Kidney glomerular epithelial cell (primary cell): ENCODE results near the gene MSX2.

Experiments used
- DNase-seq: peaks from one replicate; lab custom pipeline; 2025; lab: John Stamatoyannopoulos, UW

Gene MSX2

DNA sequence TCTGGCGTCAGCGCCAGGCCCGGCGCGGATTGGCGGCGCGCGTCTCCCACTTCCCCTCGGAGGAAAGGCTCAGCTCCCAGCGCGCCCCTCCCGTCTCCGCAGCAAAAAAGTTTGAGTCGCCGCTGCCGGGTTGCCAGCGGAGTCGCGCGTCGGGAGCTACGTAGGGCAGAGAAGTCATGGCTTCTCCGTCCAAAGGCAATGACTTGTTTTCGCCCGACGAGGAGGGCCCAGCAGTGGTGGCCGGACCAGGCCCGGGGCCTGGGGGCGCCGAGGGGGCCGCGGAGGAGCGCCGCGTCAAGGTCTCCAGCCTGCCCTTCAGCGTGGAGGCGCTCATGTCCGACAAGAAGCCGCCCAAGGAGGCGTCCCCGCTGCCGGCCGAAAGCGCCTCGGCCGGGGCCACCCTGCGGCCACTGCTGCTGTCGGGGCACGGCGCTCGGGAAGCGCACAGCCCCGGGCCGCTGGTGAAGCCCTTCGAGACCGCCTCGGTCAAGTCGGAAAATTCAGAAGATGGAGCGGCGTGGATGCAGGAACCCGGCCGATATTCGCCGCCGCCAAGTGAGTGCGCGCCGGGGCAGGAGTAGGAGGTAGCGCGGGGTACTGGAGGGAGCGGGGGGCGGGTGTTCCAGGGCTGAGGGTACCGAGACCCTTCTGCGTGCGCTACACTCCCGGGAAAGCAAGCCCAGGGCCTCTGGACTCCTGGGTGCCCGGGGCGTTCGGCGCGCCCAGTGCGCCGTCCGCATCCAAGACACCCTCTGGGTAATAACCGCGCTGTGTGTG, at the start of gene MSX2:
Gene MSX2 (plus strand): TSS at position 99 of the 777 bp plus-strand sequence. CDS start 78 bp downstream, at position 177.
- peak; percentile 12 for DNase-seq

DNA sequence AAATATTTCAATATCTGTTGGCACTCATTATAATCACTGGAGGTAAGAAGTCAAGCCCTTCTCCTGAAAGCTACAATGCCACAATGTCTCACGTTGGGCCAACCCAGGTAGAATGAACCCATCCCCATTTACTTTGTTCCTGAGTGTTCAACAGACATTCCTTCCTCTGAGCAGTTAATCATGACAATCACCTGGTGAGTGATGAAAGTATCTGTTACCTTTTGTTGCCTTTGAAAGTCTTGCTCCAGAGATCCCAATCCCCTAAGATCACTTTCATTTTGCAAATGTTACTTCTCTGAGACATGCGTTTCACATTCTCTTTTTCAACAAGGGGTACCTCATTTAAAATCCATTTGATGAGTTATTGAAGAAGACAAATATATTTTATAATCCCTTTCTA, 49.3 kb upstream of the MSX2 start:
- no peak for DNase-seq

DNA sequence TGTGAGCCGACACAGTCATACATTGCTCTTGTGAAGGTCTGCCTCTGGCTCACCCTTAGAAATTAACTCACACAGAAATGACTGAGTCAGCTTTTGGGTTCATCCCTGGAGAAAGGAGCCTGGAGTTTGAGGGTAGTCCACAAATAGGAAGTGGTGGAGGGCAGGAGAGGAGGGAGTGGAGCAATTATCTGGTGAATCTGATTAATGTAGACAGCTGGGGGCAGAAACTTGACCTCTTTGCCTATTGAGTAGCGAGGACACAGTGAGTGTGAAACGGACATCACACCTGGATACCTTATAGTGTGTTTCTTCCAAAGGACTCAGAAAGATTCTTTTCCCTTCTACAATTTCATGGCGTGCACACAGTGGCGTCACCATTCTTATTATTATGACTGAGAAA, 48.5 kb upstream of the MSX2 start:
- no peak for DNase-seq

DNA sequence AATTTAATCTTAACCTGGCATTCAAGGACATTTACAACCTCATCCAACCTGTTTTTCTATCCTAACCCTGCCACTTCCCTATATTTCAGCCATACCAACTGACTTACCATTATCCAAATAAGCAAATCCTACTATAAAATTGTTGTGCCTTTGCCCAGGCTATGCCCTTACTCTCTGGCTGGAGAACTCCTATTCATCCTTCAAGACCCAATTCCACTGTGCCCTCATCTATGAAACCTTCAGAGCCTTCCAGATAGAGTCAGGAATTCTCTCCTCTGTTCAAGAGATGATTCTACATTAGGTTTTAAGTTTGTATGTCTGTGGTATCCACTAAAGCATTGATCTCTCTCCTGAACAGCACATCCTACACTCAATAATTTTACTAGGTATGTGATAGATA, 46.3 kb upstream of the MSX2 start:
- no peak for DNase-seq

DNA sequence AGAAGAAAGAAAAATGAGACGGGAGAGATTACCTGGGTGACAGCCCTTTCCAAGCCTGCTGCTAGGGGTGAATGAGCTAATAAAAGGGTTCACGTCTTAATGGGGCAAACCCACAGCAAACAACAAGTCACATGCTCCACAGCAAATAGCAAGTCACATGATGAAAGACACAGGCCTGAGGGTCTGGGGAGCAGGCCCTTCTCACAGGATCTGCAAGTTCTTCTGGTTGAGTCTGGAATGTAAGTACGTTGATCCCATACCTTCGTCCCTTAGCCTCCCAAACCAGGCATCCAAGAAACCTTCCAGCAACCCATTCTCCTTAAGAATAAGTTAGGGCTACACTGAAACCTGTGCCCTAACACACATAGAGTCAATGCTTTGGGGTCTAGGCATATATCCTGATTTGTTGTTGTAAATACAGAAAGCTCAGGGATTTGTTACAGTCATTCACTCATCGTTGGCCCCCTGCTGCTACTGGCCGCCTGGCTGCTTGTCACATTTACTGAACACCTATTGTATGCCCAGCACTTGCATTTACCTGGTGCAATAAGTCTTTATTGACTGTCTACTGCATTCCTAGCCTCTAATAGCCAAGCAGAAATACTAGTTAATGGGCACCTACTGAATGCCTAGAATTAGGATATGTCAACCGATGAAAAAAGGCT, 43.3 kb upstream of the MSX2 start:
- no peak for DNase-seq

DNA sequence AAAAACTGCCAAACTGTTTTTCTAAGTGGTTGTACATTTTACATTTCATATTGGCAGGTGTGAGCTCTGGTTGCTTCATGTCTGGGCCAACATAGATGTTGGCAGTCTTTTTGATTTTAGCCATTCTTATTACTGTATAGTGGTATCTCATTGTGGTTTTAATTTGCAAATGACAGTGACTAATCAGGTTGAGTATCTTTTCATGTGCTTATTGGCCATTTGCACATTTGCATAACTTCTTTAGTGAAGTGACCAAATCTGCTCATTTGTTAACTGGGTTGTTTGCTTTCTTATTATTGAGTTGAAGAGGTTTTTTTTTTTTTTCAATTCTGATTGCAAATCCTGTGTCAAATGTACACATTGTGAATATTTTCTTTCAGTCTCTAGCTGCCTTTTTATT, 36.9 kb upstream of the MSX2 start:
- no peak for DNase-seq

DNA sequence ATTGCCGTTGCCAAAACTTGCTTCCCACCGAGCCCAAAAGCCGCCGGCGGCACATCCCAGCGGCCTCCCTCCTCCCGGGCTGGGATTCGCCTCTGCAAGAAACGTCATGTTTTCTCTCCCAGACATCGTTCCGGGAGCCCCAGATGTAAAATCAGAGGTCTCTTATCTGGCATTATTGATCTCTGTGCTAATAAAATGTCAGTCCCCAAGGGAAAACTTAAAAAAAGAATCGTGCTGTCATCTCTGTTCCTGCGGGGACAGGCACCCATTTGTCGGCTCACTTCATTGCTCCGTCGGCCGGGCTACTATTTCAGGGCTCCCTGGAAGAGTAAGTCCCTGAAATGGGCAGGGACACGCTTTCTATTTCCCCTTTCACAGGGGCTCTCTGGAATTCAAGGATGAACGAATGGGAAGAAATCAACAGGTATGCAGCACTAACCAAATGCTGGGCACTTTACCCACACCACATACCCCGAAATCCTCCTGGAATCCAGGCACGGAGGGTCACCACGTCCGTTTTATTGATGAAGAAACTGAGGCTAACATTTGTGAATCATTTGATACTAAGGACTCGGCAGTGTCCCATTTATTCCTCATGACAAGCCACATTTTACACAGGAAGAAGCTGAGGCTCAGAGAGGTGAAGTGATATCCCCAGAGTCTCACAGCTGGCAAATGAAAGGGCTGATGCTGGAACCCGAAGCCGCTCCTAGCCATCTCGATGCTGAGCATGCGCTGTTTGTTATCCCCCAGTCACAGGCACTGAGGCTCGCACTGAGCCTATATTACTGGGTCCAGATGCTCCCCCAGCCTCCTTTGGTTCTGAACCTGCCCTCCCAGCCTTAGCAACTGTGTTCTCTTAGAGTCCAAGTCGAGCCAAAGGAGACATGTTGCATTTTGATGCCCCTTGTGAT, 35.7 kb upstream of the MSX2 start:
- no peak for DNase-seq

DNA sequence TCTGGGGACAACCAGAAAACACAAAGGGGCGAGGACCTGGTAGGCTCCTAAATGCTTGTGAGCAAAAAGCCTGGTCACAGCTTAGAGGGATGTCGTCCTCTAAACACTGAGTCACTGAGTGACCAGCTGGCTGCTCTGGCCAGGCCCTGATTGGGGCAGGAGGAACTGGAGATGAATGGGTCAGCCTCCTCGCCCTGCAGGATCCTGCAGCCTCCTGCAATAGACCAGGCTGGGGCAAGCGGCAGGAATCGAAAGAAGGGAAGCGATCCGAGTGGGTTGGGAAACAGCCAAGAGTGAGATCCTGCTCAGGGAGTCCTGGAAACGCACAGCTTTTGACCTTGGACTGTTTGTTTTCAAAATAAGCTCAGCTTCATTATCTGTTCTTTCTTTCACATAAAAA, 34.1 kb upstream of the MSX2 start:
- DNase-seq = no peak

DNA sequence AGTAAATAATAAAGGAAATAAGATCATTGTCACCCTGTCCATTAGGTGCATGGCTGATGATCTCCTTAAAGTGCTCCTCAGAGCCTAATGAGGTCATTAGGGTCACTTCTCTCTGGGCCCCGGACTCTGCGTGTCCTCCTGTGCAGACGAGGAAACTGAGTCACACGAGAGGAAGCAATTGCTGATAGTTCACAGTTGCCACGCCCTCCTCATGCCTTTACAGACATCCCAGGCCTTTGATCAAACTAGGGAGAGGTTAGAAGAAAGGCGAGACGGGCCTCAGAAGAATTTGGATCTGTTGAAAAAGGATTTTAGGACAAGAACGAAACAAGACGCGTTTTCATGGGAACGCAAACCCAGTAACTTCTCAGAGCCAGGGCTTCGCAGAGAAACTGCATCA, 32.0 kb upstream of the MSX2 start:
- DNase-seq = no peak

DNA sequence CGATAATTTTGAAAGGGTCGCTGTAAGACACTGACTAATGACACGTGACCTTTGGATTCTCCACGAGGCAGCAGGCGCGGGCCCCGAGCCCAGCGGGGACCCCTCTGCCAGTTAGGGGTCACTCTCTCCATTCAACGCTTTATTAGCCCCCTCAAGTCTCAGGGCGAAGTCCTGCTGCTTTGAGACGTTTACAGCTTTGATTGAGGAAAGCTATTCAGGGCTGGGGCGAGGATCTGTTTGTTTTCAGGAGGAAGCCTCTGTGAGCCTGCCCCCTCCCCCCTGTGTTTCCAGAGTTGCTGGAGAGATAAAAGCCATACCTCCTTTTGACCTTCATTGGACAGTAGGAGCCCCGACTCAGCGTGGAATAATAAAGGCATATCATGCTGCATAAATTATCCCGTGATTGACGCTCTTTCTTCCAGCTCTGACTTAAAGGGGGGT, 31.4 kb upstream of the MSX2 start:
- no peak for DNase-seq

DNA sequence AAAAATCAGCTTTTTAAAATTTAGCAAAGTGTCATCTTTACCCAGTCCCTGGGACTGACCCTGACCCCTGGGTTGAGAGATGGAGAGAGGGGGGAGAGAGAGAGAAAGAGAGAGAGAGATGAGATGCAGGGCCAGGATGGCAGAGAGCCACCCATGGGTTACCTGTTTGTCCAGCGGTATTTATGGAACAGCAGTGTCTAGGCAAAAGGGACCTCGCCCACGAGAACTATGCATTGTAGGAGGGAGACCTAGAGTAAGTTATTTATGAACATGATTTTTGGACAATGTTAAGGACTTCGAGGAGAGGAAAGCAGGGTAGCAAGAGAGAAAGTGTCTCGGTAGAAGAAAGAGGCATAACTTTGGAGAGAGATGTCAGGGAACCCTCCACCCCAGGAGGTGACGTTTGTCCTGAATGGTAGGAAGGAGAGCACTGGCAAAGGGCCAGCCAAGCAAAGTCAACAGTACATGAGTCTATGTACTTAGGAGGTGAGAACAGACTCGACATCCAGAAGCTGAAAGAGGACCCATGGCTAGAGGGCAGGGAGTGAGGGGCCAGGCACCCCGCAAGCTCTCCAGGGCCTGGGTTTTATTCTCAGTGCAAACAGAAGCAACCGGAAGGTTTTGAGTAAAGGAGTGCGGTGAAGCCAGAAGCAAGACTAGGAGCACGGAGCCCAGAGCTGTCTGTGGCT, 30.5 kb upstream of the MSX2 start:
- no peak for DNase-seq

DNA sequence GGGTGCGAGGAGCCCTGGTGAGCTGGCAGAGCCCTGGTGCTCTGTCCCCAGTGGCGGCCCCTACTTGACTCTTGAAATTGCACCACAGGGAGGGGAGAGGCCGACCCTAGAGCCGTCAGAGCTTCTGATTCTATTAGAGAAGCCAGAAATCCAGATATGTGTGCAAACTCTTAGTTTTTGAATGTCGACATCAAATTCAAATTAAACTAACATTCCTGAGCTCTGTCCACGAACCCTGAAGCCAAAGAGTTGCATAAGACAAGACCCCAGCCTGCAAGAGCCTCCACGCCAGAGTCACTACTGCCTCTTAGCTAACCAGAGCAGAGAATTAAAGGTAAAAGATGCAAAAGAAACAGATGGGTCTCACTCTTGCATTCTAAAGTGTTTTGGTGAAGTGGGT, 29.8 kb upstream of the MSX2 start:
- no peak for DNase-seq

DNA sequence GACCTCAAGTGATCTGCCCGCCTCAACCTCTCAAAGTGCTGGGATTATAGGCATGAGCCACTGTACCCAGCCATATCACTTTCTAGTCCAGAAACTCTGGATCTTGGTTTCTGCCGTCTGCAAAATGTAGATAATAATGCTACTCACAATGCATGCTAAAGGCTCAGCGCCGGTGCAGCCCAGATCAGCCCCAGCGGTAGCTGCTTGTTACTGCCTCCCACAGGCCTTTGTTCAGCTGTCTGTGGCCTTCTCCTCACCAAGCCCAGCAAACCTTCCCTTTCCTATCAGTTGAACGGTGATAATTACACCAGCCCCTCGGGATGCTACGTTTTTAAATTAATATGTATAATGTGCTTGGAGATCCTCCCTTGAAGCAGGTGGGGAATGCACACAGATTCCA, 26.2 kb upstream of the MSX2 start:
- DNase-seq = no peak

DNA sequence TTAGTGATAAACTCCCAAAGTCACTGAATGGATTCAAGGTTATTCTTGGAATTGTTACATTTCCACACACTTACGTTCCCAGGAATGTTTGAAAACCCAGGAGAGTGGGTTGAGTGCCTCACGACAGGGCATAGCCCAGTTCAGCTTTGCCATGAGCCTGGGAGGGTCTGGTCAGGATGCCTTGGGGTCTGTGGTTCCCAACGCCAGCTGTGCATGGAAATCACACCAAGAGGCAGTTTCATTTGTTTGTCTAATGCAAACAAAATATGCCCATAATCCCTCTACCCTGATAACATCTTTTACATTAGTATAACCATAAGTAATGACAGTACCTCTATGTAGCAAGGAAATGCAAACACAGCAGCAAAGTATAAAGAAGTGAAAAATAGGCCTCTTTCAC, 25.3 kb upstream of the MSX2 start:
- no peak for DNase-seq

DNA sequence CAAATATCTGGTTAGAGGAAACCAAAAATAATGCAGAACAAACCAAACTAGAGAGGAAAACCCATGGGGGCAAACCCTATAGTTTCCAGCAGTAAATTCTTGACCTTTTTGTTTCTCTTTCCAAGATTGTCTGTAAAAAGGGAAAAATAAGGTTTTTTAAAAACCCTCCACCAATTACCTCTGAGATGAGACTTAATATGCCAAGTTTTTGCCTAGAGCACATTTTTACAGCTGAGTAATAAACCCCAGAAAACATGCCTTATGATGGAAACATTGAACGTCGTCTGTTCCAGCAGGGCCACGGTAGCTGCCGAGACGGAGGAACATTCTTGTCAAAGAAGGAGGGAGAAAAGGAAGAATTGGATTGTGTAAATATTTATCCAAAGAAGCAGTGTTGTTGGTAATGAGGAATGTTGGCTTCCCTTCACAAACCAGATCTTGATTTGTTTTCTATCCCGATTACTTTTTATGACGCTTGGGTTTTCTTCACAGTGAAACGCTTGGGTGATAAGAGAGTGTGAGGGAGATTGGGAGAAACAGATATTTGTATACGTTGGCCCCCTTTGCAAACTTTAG, 17.3 kb upstream of the MSX2 start:
- DNase-seq = no peak

DNA sequence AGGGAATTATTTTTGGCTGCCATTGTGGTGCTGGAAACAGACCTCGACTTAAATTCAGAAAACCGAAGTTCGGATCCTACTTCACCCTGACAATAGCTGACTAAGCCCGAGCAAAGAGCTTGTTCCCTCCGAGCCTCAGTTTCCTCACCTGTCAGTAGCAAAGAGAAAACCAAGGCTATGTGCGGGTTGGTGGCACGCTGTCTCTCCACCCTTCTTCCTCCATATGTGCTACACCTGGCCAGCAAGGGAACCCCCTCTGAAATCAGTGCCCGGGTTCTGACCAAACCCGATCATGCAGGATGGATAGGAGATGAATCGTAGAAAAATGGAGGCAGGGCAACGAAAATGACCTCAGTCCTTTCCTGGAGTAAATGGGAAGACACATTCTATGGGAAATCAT, 16.7 kb upstream of the MSX2 start:
- DNase-seq = no peak

DNA sequence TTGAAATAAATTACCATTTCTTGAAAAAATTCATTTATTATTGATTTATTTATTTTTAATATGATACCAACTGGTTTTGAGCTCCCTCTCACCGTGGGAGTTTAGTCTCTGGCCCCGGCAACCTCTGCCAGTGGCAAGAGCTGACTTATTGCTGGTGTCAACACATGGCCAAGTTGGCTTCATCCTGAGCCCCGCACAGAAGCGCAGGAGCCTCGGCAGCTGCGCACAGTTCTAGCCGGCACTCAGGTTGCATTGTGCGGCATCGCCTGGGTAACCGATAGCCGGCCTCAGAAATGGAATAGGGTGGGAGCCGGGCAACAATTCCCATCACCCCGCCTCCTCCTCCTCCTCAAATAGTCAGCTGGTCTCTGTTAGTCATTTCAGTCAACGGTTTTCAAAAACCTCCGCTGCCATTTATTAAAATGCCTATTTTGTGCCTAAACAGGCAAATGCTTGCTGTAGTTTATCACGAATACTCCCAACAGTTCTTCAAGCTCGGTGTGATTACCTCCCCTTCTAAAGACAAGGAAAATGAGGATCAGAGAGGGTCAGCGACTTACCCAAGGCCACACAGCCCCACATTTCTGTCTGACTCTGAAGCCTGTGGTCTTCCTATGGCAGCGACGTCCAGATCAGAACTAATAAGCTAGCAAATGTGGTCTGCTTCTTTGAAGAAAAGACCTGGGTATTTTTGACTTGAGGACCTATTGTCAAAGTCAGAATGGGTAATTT, 15.7 kb upstream of the MSX2 start:
- DNase-seq = no peak

DNA sequence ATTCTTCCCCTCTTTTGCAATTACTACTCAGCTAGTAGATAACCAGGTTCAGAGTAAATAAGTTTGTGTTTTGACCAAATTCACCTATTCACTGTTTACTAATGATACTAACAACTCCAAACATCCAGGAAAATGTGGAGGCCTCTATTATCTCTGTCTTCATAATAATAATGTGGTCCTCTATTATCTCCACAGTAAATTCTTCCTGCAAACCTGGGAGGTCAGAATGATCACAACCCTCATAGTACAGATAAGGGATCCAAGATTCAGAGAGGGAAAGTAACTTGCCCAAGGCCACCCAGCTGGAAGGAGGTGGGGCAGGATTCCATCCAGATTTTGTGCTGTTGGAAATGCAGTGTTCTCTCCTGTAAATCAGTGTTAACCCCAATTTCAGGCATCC, 9.6 kb upstream of the MSX2 start:
- DNase-seq = no peak

DNA sequence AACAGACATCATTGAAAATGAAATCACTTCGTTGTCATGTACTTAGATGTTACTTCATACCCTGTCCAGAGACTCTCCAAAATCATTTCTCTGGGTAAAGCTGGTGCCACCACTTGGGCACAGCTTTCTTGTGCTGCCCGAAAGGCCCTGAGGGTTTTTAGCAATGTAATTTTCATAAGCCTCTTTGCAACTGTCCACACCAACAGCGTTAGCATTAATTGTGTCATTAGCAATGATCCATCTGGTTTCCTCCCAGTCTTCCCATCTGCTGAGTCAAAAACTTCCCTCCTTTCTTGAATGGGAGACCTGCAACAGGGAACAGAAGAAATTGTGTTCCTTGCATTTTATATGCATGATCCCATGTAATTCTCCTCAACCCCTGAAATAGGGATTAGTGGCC, 8.6 kb upstream of the MSX2 start:
- no peak for DNase-seq

DNA sequence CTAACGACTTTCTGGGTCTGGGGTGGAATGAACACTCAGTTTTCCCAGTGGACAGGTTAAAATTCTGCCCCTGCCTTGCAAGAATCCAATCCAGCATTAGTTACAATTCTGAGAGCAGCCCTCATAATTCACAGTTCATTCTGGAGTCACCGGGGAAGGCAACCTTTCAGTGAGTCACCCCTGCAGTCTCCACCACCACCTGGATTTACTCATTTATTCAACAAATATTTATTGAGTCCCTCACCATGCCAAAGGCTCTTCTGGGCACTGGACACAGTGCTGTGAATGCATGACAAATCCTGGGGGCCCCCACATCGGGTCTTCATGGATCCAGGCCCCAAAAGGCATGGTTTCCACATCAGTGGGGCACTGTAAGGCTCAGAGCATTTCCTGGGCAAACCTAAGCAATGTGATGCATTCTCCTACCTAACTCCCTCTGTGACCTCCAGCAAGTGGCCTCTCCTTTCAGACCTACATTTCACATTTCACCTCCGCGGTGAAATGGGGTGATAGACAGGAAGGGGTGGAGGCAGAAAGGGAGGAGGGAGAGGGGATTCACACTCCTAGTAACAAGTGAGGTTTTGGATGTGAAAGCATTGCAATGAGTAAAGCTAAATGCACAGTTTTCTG, 6.4 kb upstream of the MSX2 start:
- no peak for DNase-seq
